Activated T-helper 1 cell treated with anti-CD3 and anti-CD28 coated beads, Interleukin-12 subunit alpha, Interleukin-12 subunit beta, Interleukin-2, Interleukin-4 antibody, amounts not matched to agents 30 ng/mL and 10 ng/mL and 1 ng/mL, durations not matched to agents 14 hours and 24 hours and 36 hours (primary cell): ENCODE measurements around the gene FOXC1. TPM values are rescaled to one million over a fixed set of nuclear protein-coding genes. Genes with fewer than 3 reads are reported as not detected.

Experiments used
- DNase-seq: peaks from one replicate; pipeline ENCODE4 v3.0.0; 2021; ENCODE audit warnings: low spot score
- H3K27ac Mint-ChIP-seq: one replicate; pipeline ENCODE4 v1.8.0; 2021; ENCODE audit warnings: mild to moderate bottlenecking, mixed read lengths
- H3K27me3 Mint-ChIP-seq: one replicate; pipeline ENCODE4 v1.8.0; 2022; ENCODE audit warnings: mild to moderate bottlenecking, moderate library complexity, mixed read lengths; ENCODE audit not compliant: insufficient read depth
- H3K36me3 Mint-ChIP-seq: one replicate; pipeline ENCODE4 v1.8.0; 2021; ENCODE audit warnings: low read depth, mixed read lengths
- H3K4me1 Mint-ChIP-seq: one replicate; pipeline ENCODE4 v1.8.0; 2021; ENCODE audit warnings: low read depth, mixed read lengths
- H3K4me3 Mint-ChIP-seq: one replicate; pipeline ENCODE4 v1.8.0; 2021; ENCODE audit warnings: mild to moderate bottlenecking, moderate library complexity, mixed read lengths
- H3K9me3 Mint-ChIP-seq: one replicate; pipeline ENCODE4 v1.8.0; 2021; ENCODE audit warnings: mixed read lengths
- intact Hi-C: fragments of 100-400 bp; cut with micrococcal nuclease; formaldehyde crosslinking; loops from one replicate; pipeline ENCODE4 v1.15.1; 2024
- total RNA-seq: library from RNA; stranded (reverse); gene quantifications from 2 replicates; pipeline ENCODE4 v1.2.3, GENCODE V29; 2022

FOXC1 gene
- total RNA-seq, 1 donor from 2014 or later, result 0.23 TPM

- Mint-ChIP-seq H3K27me3 (peaks cover 46% of the 10 kb centered on the region), H3K4me1 (peaks cover 4% of the 10 kb centered on the region), H3K4me3 (no peak overlapping the region), H3K9me3 (no peaks in the 10 kb centered on the region), H3K27ac (no peak overlapping the region), H3K36me3 (peaks cover 1% of the 10 kb centered on the region)
- intact Hi-C loops, result no loop called here
- DNase-seq, result no peak
Observed at GRCh38 chr6:1630212-1630770, 20.6 kb downstream of the FOXC1 start.

- Mint-ChIP-seq H3K27me3 (peaks cover 41% of the 10 kb centered on the region), H3K27ac (no peak overlapping the region), H3K36me3 (no peaks in the 10 kb centered on the region), H3K4me1 (no peaks in the 10 kb centered on the region), H3K4me3 (no peak overlapping the region), H3K9me3 (no peaks in the 10 kb centered on the region)
- intact Hi-C loops, result no loop called here
- DNase-seq, result no peak
Observed at GRCh38 chr6:1630771-1631217, 21.1 kb downstream of the FOXC1 start.

GRCh38 chr6:1631251-1631650, 21.5 kb downstream of the FOXC1 start:
- Mint-ChIP-seq H3K27me3 (peaks cover 36% of the 10 kb centered on the region), H3K4me3 (no peak overlapping the region), H3K9me3 (no peaks in the 10 kb centered on the region), H3K4me1 (no peaks in the 10 kb centered on the region), H3K27ac (no peak overlapping the region), H3K36me3 (no peaks in the 10 kb centered on the region)
- no peak for DNase-seq
- intact Hi-C loops, result no loop called here

GRCh38 chr6:1633366-1634021, 23.8 kb downstream of the FOXC1 start:
- intact Hi-C loops, result no loop called here
- no peaks in the 10 kb centered on the region for H3K36me3 Mint-ChIP-seq

GRCh38 chr6:1634081-1634480, 24.4 kb downstream of the FOXC1 start:
- H3K4me3 Mint-ChIP-seq, result no peak overlapping the region
- intact Hi-C loops, result no loop called here
- H3K27me3 Mint-ChIP-seq, result peaks cover 11% of the 10 kb centered on the region
- no peak for DNase-seq
- no peak overlapping the region for H3K27ac Mint-ChIP-seq
- H3K4me1 Mint-ChIP-seq, result no peaks in the 10 kb centered on the region
- no peaks in the 10 kb centered on the region for H3K9me3 Mint-ChIP-seq
- no peaks in the 10 kb centered on the region for H3K36me3 Mint-ChIP-seq

More at GRCh38 chr6:1633366-1634021, 23.8 kb downstream of the FOXC1 start:
- Mint-ChIP-seq H3K4me1 (no peaks in the 10 kb centered on the region), H3K9me3 (no peaks in the 10 kb centered on the region), H3K4me3 (no peak overlapping the region), H3K27me3 (peaks cover 15% of the 10 kb centered on the region), H3K27ac (no peak overlapping the region)
- DNase-seq, result no peak

- Mint-ChIP-seq H3K4me3 (no peak overlapping the region), H3K27ac (no peak overlapping the region), H3K4me1 (no peaks in the 10 kb centered on the region), H3K9me3 (no peaks in the 10 kb centered on the region), H3K36me3 (no peaks in the 10 kb centered on the region), H3K27me3 (peaks cover 8% of the 10 kb centered on the region)
- no peak for DNase-seq
- intact Hi-C loops, result no loop called here
Observed at GRCh38 chr6:1635305-1636010, 25.7 kb downstream of the FOXC1 start.

- intact Hi-C loops, result no loop called here
- Mint-ChIP-seq H3K4me1 (no peaks in the 10 kb centered on the region), H3K9me3 (no peaks in the 10 kb centered on the region), H3K4me3 (no peak overlapping the region), H3K27me3 (peaks cover 8% of the 10 kb centered on the region), H3K27ac (no peak overlapping the region), H3K36me3 (no peaks in the 10 kb centered on the region)
- DNase-seq, result no peak
Observed at GRCh38 chr6:1636272-1636825, 26.6 kb downstream of the FOXC1 start.

GRCh38 chr6:1636971-1637871, 27.5 kb downstream of the FOXC1 start:
- H3K9me3 Mint-ChIP-seq, result no peaks in the 10 kb centered on the region

GRCh38 chr6:1639430-1639829, 29.7 kb downstream of the FOXC1 start:
- H3K27me3 Mint-ChIP-seq, result peaks cover 2% of the 10 kb centered on the region
- H3K9me3 Mint-ChIP-seq, result no peaks in the 10 kb centered on the region
- no peak overlapping the region for H3K4me3 Mint-ChIP-seq
- DNase-seq, result no peak
- H3K36me3 Mint-ChIP-seq, result no peaks in the 10 kb centered on the region
- no peak overlapping the region for H3K27ac Mint-ChIP-seq
- intact Hi-C loops, result no loop called here
- H3K4me1 Mint-ChIP-seq, result no peaks in the 10 kb centered on the region

More at GRCh38 chr6:1636971-1637871, 27.5 kb downstream of the FOXC1 start:
- Mint-ChIP-seq H3K4me3 (no peak overlapping the region), H3K4me1 (no peaks in the 10 kb centered on the region), H3K27ac (no peak overlapping the region), H3K27me3 (peaks cover 2% of the 10 kb centered on the region), H3K36me3 (no peaks in the 10 kb centered on the region)
- no peak for DNase-seq
- intact Hi-C loops, result no loop called here

GRCh38 chr6:1640476-1640875, 30.8 kb downstream of the FOXC1 start:
- no peak for DNase-seq
- Mint-ChIP-seq H3K4me1 (no peaks in the 10 kb centered on the region), H3K27me3 (no peaks in the 10 kb centered on the region), H3K9me3 (no peaks in the 10 kb centered on the region), H3K36me3 (no peaks in the 10 kb centered on the region), H3K27ac (no peak overlapping the region), H3K4me3 (no peak overlapping the region)
- intact Hi-C loops, result no loop called here

GRCh38 chr6:1641343-1641885, 31.7 kb downstream of the FOXC1 start:
- intact Hi-C loops, result no loop called here
- Mint-ChIP-seq H3K27me3 (no peaks in the 10 kb centered on the region), H3K36me3 (no peaks in the 10 kb centered on the region), H3K9me3 (no peaks in the 10 kb centered on the region), H3K27ac (no peak overlapping the region), H3K4me1 (no peaks in the 10 kb centered on the region), H3K4me3 (no peak overlapping the region)
- DNase-seq, result no peak

GRCh38 chr6:1643111-1643510, 33.4 kb downstream of the FOXC1 start:
- H3K4me1 Mint-ChIP-seq, result no peaks in the 10 kb centered on the region
- H3K4me3 Mint-ChIP-seq, result no peak overlapping the region
- DNase-seq, result no peak
- H3K36me3 Mint-ChIP-seq, result no peaks in the 10 kb centered on the region
- H3K27me3 Mint-ChIP-seq, result no peaks in the 10 kb centered on the region
- no peaks in the 10 kb centered on the region for H3K9me3 Mint-ChIP-seq
- no peak overlapping the region for H3K27ac Mint-ChIP-seq
- intact Hi-C loops, result no loop called here
